HFFc6 (cell line): ENCODE results near the gene TLN1. TPM values are rescaled to one million over a fixed set of nuclear protein-coding genes. Genes with fewer than 3 reads are reported as not detected.
A peak's percentile ranks its signal among the peaks of the same experiment; 100 is the strongest.

Source experiments
- DNase-seq: peaks from one replicate; pipeline ENCODE4 v3.0.0-alpha.2; 2018
- H3K27ac Mint-ChIP-seq: 2 replicates; pipeline ENCODE4 v1.8.0; 2020; ENCODE audit warnings: mild to moderate bottlenecking, mixed read lengths
- H3K27me3 Mint-ChIP-seq: 2 replicates; pipeline ENCODE4 v1.8.0; 2021; ENCODE audit warnings: mild to moderate bottlenecking, moderate library complexity, mixed read lengths; ENCODE audit not compliant: insufficient read depth
- H3K36me3 Mint-ChIP-seq: 2 replicates; pipeline ENCODE4 v1.8.0; 2021; ENCODE audit warnings: low read depth, mixed read lengths
- H3K4me1 Mint-ChIP-seq: 2 replicates; pipeline ENCODE4 v1.8.0; 2020; ENCODE audit warnings: low read depth, mixed read lengths
- H3K4me3 Mint-ChIP-seq: 2 replicates; pipeline ENCODE4 v1.8.0; 2020; ENCODE audit warnings: mild to moderate bottlenecking, moderate library complexity, mixed read lengths
- H3K9me3 Mint-ChIP-seq: 2 replicates; pipeline ENCODE4 v1.8.0; 2020; ENCODE audit warnings: mild to moderate bottlenecking, mixed read lengths
- CTCF ChIP-seq: fragments of 200-600 bp; sonication (generic); IDR thresholded peaks from 2 replicates; pipeline ENCODE4 v1.5.0; 2021; ENCODE audit warnings: antibody characterized with exemption, mild to moderate bottlenecking
- total RNA-seq, 6 experiments: library from RNA; stranded (reverse); fragmentation: NEBNext Ultra II Directional; extraction: Animal tissue kit (Norgen Biotek cat#: 25700); gene quantifications; 2 replicates in 1 of 6; 3 replicates in 5 of 6; pipeline ENCODE4 v1.2.3, GENCODE V29; 2021

Gene TLN1
- total RNA-seq, 6 experiments from 2014 or later: 470 to 562 (median 491) TPM

GRCh38 chr9:35683323-35683722 is 48.7 kb downstream of the TLN1 start:
- H3K4me1 Mint-ChIP-seq: peaks cover 96% of the 10 kb centered on the region
- H3K4me3 Mint-ChIP-seq: peak overlapping the region; percentile 65
- peak overlapping the region; percentile 79 for H3K27ac Mint-ChIP-seq
- no peak for TF ChIP-seq CTCF
- DNase-seq: no peak
- peaks cover 31% of the 10 kb centered on the region for H3K27me3 Mint-ChIP-seq
- H3K9me3 Mint-ChIP-seq: no peaks in the 10 kb centered on the region
- peaks cover 58% of the 10 kb centered on the region for H3K36me3 Mint-ChIP-seq

DNA sequence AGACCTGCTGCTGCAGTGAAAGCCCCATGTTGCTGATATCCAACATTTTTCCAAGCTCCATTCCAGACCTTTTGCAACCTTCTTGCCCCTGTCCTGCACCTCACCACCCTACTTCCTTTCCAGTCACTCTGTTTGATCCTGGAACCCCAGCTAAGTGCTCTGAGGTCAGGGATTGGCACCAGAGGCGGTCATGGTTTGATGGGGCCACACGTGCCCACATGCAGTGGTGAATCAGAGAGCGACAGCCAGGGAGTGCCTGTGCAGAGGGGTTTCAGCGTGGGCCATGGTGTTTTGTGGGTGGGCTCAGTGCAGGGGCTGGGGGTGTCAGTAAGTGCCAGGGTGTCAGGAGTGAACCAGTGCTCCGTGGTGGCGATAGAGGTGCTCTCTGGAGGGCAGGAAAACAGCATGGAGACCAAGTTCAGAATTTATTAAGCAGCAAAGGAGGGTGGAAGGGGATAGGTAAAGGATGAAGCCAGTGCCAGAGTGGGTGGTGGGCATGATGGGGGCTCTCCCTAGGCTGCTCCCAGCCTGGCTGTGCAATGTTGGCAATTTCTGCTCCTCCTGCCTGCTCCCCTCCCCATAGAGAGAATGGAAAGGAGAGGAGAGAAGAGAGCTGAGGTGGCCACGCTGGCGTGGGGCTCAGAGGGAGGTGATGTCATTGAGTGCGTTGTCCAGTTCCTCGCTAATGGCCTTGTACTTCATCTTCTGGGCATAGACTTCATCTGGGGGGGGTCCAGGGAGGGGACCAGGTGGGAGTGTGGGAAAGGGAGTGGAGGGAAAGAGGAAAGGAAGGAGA is 49.3 kb downstream of the TLN1 start:
- Mint-ChIP-seq H3K36me3 (peaks cover 52% of the 10 kb centered on the region), H3K4me3 (peak overlapping the region; percentile 65), H3K9me3 (no peaks in the 10 kb centered on the region), H3K4me1 (peaks cover 96% of the 10 kb centered on the region), H3K27ac (peak overlapping the region; percentile 79), H3K27me3 (peaks cover 31% of the 10 kb centered on the region)
- DNase-seq: no peak
- no peak for TF ChIP-seq CTCF

DNA sequence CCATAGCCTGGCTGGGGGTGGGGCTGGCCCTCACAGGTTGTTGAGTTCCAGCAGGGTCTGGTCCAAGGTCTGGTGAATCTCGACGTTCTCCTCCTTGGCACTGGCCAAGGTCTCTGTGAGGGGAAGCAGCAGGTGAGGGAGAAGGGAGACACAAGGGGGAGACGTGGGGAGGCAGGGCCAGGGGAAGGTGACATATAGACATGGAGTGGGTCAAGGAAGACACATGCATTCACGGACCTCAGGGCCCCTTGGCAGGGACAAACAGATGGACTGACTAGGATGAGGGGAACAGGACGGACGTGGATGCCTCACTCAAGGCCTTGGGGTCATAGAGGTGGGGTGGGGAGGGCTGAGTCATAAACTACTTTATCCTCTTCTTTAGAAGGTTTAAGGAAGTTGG is 49.9 kb downstream of the TLN1 start:
- peaks cover 95% of the 10 kb centered on the region for H3K4me1 Mint-ChIP-seq
- TF ChIP-seq CTCF: no peak
- peaks cover 31% of the 10 kb centered on the region for H3K27me3 Mint-ChIP-seq
- peak overlapping the region; percentile 79 for H3K27ac Mint-ChIP-seq
- peaks cover 45% of the 10 kb centered on the region for H3K36me3 Mint-ChIP-seq
- peak overlapping the region; percentile 65 for H3K4me3 Mint-ChIP-seq
- H3K9me3 Mint-ChIP-seq: no peaks in the 10 kb centered on the region
- no peak for DNase-seq

DNA sequence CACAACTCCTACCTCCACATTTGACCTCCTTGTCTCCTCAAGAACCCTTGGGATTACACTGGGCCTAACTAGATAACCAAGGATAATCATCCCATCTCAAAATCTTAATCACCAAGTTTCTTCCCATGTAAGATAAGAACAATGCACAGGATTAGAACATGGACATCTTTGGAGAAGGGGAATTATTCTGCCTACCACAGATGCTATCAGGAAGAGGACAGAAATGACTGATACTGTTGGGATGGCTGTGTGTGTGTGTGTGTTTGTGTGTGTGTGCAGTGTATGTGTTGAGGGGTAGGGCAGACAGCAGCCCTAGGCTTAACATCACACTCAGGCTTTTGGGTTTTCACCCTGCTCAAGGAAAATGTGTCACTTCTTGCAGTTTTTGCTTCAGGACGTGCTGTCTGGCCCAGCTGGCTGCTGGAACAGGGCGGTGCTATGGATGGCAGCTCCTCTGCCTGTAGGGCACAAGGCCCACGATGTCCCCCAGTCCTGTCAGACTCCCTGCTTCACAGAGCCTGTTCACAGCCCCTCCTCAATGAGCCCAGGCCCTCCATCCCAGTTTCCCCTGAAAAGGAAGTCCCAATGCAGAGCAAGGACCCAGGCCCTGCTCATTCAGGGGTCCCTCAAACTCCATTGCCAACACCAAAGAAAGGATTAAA is 50.5 kb downstream of the TLN1 start:
- Mint-ChIP-seq H3K4me3 (peak overlapping the region; percentile 65; the same call in 1 of the 2 replicates), H3K36me3 (peaks cover 39% of the 10 kb centered on the region), H3K27ac (peak overlapping the region; percentile 79), H3K9me3 (no peaks in the 10 kb centered on the region), H3K4me1 (peaks cover 90% of the 10 kb centered on the region), H3K27me3 (peaks cover 31% of the 10 kb centered on the region)
- DNase-seq: peak; percentile 71
- TF ChIP-seq CTCF: no peak

DNA sequence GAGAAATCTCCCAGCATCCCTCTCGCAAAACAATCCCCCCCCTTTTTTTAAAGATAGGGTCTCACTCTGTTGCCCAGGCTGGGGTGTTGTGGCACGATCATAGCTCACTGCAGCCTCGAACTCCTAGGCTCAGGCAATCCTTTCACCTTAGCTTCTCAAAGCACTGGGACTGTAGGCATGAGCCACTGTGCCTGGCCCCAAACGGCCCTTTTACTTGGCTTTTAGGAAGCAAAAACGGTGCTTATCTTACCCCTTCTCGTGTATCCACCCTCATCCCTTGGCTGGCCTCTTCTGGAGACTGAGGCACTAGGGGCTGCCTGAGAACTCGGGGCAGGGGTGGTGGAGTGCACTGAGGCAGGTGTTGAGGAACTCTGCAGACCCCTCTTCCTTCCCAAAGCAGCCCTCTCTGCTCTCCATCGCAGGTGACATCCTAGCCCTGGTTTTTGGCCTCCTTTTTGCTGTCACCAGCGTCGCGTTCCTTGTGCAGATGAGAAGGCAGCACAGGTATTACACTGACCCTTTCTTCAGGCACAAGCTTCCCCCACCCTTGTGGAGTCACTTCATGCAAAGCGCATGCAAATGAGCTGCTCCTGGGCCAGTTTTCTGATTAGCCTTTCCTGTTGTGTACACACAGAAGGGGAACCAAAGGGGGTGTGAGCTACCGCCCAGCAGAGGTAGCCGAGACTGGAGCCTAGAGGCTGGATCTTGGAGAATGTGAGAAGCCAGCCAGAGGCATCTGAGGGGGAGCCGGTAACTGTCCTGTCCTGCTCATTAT is 51.5 kb downstream of the TLN1 start:
- Mint-ChIP-seq H3K27ac (peak overlapping the region; percentile 79), H3K4me1 (peaks cover 81% of the 10 kb centered on the region), H3K4me3 (peak overlapping the region; percentile 23; the same call in 1 of the 2 replicates), H3K9me3 (no peaks in the 10 kb centered on the region), H3K27me3 (peaks cover 28% of the 10 kb centered on the region), H3K36me3 (peaks cover 35% of the 10 kb centered on the region)
- no peak for TF ChIP-seq CTCF
- DNase-seq: peak; percentile 79
